HUES64 (cell line): Measurements from ENCODE around the gene WWP2.
"Not testable (repeated sequence)": the region's sequence is repeated elsewhere in the genome, so short reads cannot be mapped to it uniquely, and the experiment has no call there.

Experiments
- H3K27ac ChIP-seq: 2 replicates; pipeline ENCODE4 v1.7.0; 2013; ENCODE audit warnings: low read depth, low read length, inconsistent platforms
- H3K27me3 ChIP-seq: 2 replicates; pipeline ENCODE4 v1.6.1; 2013; ENCODE audit warnings: mild to moderate bottlenecking, low read length; ENCODE audit not compliant: insufficient read depth
- H3K36me3 ChIP-seq: 2 replicates; pipeline ENCODE4 v1.6.1; 2013; ENCODE audit warnings: mild to moderate bottlenecking, low read length; ENCODE audit not compliant: insufficient read depth
- H3K4me1 ChIP-seq: 2 replicates; pipeline ENCODE4 v1.6.1; 2013; ENCODE audit warnings: mild to moderate bottlenecking, low read length, moderate library complexity; ENCODE audit not compliant: insufficient read depth
- H3K4me3 ChIP-seq: 2 replicates; pipeline ENCODE4 v1.5.1; 2013; ENCODE audit warnings: mild to moderate bottlenecking, low read length, moderate library complexity
- H3K9ac ChIP-seq: 2 replicates; pipeline ENCODE4 v1.6.1; 2013; ENCODE audit warnings: mild to moderate bottlenecking, low read depth, low read length
- H3K9me3 ChIP-seq: 2 replicates; pipeline ENCODE4 v1.6.1; 2013; ENCODE audit warnings: low read depth, low read length; ENCODE audit not compliant: insufficient read depth
- WGBS: fragments of 150-250, 120-280 bp; methylation state at CpG from one replicate; pipeline ENCODE4 v1.1.7; 2013; ENCODE audit warnings: missing lambda C conversion rate; 5-methylcytosine and 5-hydroxymethylcytosine counted together

The WWP2 gene

GRCh38 chr16:69847643-69848042 lies 85.5 kb downstream of the WWP2 start:
- no peaks in the 10 kb centered on the region for H3K27me3 ChIP-seq
- H3K4me1 ChIP-seq, result no peaks in the 10 kb centered on the region
- 93% methylated on average over 5 of the region's 5 CpGs for WGBS
- H3K27ac ChIP-seq, result no peak overlapping the region
- H3K36me3 ChIP-seq, result no peaks in the 10 kb centered on the region
- H3K9me3 ChIP-seq, result no peaks in the 10 kb centered on the region
- no peak overlapping the region for H3K9ac ChIP-seq
- no peak overlapping the region for H3K4me3 ChIP-seq

GRCh38 chr16:69848637-69849545 lies 86.8 kb downstream of the WWP2 start:
- no peak overlapping the region for H3K9ac ChIP-seq
- WGBS, result 76% methylated on average over 8 of the region's 8 CpGs
- no peaks in the 10 kb centered on the region for H3K9me3 ChIP-seq
- no peaks in the 10 kb centered on the region for H3K27me3 ChIP-seq
- no peak overlapping the region for H3K4me3 ChIP-seq
- no peak overlapping the region for H3K27ac ChIP-seq
- no peaks in the 10 kb centered on the region for H3K4me1 ChIP-seq
- H3K36me3 ChIP-seq, result no peaks in the 10 kb centered on the region

DNA sequence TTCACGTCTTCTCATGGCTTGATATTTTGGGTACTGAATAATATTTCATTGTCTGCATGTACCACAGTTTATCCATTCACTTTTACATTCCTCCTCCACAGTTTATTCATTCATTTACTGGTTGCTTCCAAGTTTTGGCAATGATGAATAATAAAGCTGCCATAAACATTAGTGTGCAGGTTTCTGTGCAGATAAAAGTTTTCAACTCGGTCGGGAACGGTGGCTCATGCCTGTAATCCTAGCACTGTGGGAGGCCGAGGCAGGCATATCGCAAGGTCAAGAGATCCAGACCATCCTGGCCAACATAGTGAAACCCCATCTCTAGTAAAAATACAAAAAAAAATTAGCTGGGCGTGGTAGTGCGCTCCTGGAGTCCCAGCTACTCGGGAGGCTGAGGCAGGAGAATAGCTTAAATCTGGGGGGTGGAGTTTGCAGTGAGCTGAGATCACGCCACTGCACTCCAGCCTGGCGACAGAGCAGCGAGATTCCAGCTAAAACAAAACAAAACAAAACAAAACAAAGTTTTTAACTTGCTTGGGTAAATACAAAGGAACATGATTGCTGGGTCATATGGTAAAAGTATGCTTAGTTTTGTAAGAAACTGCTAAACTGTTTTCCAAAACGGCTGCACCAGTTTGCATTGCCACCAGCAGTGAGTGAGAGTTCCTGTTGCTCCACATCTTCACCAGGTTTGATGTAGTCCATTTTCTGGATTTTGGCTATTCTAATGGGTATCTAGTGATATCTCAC lies 89.5 kb downstream of the WWP2 start:
- no peaks in the 10 kb centered on the region for H3K9me3 ChIP-seq
- no peak overlapping the region for H3K9ac ChIP-seq
- no peaks in the 10 kb centered on the region for H3K36me3 ChIP-seq
- H3K4me1 ChIP-seq, result no peaks in the 10 kb centered on the region
- 90% methylated on average over 10 of the region's 13 CpGs for WGBS
- no peaks in the 10 kb centered on the region for H3K27me3 ChIP-seq
- no peak overlapping the region for H3K4me3 ChIP-seq
- no peak overlapping the region for H3K27ac ChIP-seq

DNA sequence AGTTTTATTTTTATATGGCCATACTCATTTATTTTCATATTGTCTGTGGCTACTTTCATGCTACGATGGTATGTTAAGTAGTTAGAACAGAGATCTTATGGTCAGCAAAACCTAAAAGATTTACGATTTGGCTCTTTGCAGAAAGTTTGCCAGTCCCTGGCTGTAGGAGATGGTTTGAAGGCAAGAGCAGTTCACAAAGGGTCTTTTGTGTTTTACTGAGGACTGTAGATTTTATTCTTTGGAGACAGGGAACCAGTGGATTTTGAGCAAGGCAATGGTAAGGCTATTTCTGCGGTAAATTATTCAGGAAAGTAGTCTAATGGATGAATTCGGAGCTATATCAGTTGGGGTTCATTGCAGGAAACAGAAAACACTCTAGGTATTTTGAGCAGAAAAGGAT lies 90.7 kb downstream of the WWP2 start:
- no peaks in the 10 kb centered on the region for H3K4me1 ChIP-seq
- H3K27me3 ChIP-seq, result no peaks in the 10 kb centered on the region
- H3K27ac ChIP-seq, result no peak overlapping the region
- no peak overlapping the region for H3K4me3 ChIP-seq
- WGBS, result 68% methylated on average over 4 of the region's 4 CpGs
- H3K9ac ChIP-seq, result no peak overlapping the region
- no peaks in the 10 kb centered on the region for H3K9me3 ChIP-seq
- no peaks in the 10 kb centered on the region for H3K36me3 ChIP-seq

DNA sequence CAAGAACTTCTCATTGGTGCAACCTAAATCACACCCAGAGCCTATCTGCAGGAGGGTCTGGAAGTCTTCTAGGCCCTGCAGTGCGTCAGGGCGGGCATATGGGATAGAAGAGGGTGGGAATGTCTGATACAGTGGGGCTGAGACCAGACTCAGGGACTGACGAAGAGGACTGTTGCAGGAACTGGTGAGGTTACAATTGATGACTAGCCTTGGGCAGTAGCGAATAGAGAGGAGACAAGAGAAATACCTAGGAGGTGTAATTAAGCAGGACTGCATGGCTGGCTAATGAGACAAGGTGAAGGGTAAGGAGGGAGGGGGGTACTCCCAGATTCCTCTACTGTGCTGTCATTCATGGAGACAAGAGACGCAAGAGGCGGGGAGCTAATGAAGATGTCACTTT lies 91.3 kb downstream of the WWP2 start:
- Histone ChIP-seq H3K27ac (no peak overlapping the region), H3K27me3 (no peaks in the 10 kb centered on the region), H3K36me3 (no peaks in the 10 kb centered on the region), H3K4me3 (no peak overlapping the region), H3K9me3 (no peaks in the 10 kb centered on the region), H3K4me1 (no peaks in the 10 kb centered on the region), H3K9ac (no peak overlapping the region)
- WGBS, result 93% methylated on average over 6 of the region's 6 CpGs

DNA sequence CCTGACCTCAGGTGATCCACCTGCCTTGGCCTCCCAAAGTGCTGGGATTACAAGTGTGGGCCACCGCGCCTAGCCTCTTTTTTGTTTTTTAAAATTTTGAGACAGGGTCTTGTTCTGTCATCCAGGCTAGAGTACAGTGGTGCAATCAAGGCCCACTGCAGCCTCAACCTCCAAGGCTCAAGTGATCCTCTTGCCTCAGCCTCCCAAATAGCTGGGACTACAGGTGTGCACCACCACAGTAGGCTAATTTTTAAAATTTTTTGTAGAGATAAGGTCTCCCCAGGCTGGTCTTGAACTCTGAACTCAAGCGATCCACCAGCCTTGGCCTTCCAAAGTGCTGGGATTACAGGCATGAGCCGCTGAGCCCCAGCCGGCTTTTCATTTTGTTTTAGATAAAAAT lies 92.6 kb downstream of the WWP2 start:
- not testable (repeated sequence) for H3K27ac ChIP-seq, H3K9me3 ChIP-seq, H3K4me3 ChIP-seq, H3K4me1 ChIP-seq, H3K9ac ChIP-seq, H3K27me3 ChIP-seq, H3K36me3 ChIP-seq
- 100% methylated on average over 4 of the region's 5 CpGs for WGBS

GRCh38 chr16:69855592-69855991 lies 93.5 kb downstream of the WWP2 start:
- no peak overlapping the region for H3K27ac ChIP-seq
- WGBS, result 94% methylated on average over 2 of the region's 2 CpGs
- no peak overlapping the region for H3K9ac ChIP-seq
- no peaks in the 10 kb centered on the region for H3K4me1 ChIP-seq
- H3K27me3 ChIP-seq, result no peaks in the 10 kb centered on the region
- no peaks in the 10 kb centered on the region for H3K36me3 ChIP-seq
- no peak overlapping the region for H3K4me3 ChIP-seq
- H3K9me3 ChIP-seq, result no peaks in the 10 kb centered on the region

DNA sequence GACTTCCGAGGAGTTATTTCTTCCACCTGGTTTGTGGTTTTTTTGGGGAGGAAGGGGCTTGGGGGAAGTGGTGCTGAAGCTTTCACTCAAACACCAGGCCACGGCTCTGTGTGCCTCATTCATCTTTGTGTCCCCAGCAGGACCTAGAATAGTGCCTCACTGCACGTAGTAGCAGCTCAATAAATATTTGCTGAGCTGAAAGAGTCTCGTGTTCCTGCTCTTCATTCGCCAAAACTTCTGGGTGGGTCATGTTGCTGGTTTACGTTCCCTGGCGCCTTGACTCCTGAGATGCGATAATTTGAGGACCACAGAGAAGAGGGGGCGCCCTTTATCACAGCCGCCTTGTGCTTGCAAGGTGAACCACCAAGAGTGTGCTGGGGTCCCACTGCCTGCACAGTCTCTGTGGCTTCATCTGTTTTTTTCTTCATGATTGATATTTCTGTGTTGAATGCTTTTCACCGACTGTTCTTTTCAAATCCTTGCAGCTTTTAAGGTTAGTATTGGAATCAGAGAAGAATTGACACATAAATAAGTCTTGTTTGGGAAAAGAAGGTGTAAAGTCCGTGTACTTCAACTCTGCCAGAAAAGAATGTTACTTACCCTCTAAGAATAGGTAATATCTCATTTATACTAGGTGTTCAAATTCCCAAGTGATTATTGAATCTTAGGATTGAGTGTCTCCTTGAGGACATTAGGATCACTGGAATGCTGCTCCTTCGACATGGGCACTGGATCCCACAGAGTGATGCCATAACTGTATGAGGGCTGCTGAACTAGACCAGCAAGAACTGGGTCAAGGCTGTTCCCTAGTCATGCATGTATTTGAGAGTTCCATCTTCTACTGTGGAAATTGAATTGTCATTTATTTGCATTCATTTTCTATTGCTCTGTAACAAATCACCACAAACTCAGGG lies 96.3 kb downstream of the WWP2 start:
- no peaks in the 10 kb centered on the region for H3K4me1 ChIP-seq
- H3K9ac ChIP-seq, result no peak overlapping the region
- no peaks in the 10 kb centered on the region for H3K36me3 ChIP-seq
- no peak overlapping the region for H3K4me3 ChIP-seq
- WGBS, result 95% methylated on average over 12 of the region's 13 CpGs
- H3K27me3 ChIP-seq, result no peaks in the 10 kb centered on the region
- H3K27ac ChIP-seq, result no peak overlapping the region
- no peaks in the 10 kb centered on the region for H3K9me3 ChIP-seq

DNA sequence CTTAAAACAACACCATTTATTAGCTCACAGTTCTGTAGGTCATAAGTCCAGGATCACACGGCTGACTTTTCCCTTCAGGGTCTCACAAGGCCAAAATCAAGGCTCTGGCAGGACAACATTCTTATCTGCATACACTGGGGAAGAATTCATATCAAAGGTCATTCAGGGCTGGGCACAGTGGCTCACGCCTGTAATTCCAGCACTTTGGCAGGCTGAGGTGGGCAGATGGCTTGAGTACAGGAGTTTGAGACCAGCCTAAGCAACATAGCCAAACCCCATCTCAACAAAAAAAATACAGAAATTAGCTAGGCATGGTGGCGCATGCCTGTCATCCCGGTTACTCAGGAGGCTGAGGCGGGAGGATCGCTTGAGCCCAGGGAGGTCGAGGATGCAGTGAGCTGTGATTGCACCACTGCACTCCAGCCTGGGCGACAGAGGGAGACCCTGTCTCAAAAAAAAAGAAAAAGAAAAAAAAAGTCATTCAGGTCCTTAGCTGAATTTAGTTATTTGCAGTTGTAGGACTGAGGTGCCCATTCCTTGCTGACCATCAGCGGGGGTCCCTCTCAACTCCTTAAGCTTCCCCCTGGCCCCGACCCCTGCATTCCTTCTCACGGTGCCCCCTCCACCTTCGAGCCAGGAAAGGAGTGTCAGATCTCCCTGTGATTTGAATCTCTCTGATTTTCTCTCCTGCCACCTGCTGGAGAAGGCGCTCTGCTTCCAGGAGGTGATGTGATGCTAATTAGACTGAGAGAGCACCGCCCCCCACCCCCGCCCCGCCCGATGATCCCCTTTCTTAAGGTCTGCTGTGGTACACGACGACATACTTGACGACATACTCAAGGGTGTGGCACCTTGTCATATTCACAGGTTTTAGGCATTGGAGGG lies 97.2 kb downstream of the WWP2 start:
- H3K4me1 ChIP-seq, result no peaks in the 10 kb centered on the region
- H3K9me3 ChIP-seq, result no peaks in the 10 kb centered on the region
- H3K4me3 ChIP-seq, result no peak overlapping the region
- H3K9ac ChIP-seq, result no peak overlapping the region
- H3K27ac ChIP-seq, result no peak overlapping the region
- no peaks in the 10 kb centered on the region for H3K36me3 ChIP-seq
- H3K27me3 ChIP-seq, result no peaks in the 10 kb centered on the region
- WGBS, result 46% methylated on average over 20 of the region's 20 CpGs
